AG08396 (cell line): ENCODE data around the gene ANXA9.

Experiments
- DNase-seq: peaks from one replicate; pipeline ENCODE4 v3.0.0; 2012; ENCODE audit warnings: low spot score, mixed read lengths

The ANXA9 gene, protein sequence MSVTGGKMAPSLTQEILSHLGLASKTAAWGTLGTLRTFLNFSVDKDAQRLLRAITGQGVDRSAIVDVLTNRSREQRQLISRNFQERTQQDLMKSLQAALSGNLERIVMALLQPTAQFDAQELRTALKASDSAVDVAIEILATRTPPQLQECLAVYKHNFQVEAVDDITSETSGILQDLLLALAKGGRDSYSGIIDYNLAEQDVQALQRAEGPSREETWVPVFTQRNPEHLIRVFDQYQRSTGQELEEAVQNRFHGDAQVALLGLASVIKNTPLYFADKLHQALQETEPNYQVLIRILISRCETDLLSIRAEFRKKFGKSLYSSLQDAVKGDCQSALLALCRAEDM

DNA sequence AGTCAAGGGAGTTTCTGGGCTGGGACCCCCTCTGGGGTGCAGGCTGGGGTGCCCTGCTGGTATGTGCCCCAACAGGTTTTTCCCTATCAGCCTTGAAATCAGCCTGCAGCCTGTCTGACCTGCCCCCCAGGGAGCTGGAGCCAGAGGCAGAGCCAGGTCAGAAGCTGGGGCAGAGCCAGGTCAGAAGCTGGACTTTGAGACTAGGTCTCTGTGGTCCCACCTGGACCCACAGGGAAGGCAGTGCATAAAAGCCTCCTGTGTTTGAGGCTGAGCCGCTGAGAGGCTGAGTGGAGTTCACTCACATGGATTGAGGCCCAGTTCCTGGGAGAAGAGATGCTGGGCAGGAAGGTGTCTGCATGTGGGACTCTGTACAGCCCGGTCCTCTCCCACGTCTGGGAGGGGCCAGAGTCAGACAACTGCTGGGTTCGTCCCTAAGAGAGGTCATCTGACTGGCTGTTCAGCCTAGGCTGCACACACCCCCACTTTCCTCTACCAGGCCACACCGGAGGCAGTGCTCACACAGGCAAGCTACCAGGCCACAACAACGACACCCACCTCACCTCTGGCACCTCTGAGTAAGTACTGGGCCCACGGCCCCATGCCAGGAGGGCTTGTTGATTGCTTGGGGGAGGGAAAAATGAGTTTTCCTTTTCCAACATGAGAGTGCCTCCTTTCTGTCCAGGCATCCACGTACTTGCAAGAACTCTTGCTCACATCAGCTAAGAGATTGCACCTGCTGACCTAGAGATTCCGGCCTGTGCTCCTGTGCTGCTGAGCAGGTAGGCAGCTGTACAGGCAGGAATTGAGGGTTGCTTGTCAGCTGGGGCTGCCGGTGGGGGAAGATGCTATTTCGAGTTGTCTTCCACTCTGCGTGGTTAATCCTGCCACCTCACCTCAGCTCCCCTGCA is at the start of gene ANXA9:
Gene ANXA9, plus strand, starts transcription at position 488 of the 908 bp plus-strand sequence. CDS start 814 bp downstream, outside the sequence.
- DNase-seq = no peak

DNA sequence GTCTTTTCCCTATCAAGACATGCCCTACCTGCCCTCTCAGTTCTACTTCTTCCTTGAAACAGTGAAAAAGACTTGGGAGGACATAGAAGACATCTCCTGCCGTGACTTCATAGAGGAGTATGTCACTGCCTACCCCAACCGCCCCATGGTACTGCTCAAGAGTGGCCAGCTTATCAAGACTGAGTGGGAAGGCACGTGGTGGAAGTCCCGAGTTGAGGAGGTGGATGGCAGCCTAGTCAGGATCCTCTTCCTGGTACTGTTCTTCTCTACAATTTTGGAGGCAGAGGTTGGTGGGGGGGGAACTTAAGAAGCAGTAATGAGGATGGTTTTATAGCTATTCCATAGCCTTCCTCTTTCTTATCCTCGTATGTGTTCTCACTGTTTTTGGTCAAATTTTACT is 37.2 kb upstream of the ANXA9 start:
- no peak for DNase-seq

DNA sequence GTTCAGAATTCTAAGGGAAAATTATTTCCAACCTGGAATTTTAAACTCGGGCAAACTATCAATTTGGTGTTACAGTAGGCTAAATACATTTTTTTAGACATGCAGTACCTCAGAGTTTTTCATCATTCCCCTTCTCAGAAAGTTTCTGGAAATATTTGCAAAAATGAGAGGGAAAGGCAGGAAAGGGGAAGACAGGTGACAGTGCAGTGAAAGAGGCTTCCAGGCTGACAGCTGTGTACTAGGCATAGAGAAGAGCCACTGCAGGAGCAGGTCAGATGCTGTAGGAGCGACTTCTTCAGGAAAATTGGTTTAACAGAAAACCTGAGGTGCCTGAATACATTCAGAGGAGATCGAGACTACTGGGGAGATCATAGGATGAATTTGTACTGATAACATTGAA is 27.4 kb upstream of the ANXA9 start:
- no peak for DNase-seq

DNA sequence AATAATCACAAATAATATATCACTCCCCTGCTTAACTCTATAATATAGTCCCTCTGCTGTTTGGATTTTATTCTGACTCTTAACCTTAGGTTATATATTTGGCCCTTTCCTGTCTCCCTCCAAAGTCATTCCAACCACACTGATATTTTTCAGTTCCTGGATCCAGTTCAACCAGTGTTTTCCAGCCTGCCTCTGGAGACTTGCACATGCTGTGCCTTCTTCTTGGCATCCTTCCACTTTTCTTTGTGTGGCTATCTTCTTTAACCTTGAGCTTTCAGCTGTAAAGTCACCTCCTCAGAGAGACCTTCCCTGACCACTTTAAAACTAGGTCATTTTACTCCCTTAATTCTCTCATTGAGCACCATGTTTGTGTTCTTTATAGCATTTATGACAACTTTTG is 26.8 kb upstream of the ANXA9 start:
- DNase-seq = no peak

DNA sequence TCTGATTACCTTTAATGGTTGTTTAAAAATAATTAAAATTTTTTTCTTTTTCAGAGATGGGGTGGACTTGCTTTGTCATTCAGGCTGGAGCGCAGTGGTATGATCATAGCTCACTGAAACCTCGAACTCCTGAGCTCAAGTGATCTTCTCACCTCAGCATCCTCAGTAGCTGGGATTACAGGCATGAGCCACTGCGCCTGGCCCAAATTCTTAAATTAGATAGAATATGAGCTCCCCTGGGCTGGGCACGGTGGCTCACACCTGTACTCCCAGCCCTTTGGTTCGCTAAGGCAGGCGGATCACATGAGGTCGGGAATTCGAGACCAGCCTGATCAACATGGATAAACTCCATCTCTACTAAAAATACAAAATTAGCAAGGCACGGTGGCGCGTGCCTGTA is 24.4 kb upstream of the ANXA9 start:
- no peak for DNase-seq

DNA sequence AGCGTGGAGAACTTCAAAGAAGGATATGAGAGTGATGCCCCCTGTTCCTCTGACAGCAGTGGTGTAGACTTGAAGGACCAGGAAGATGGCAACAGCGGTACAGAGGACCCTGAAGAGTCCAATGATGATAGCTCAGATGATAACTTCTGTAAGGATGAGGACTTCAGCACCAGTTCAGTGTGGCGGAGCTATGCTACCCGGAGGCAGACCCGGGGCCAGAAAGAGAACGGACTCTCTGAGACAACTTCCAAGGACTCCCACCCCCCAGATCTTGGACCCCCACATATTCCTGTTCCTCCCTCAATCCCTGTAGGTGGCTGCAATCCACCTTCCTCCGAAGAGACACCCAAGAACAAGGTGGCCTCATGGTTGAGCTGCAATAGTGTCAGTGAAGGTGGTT is 21.4 kb upstream of the ANXA9 start:
- no peak for DNase-seq

DNA sequence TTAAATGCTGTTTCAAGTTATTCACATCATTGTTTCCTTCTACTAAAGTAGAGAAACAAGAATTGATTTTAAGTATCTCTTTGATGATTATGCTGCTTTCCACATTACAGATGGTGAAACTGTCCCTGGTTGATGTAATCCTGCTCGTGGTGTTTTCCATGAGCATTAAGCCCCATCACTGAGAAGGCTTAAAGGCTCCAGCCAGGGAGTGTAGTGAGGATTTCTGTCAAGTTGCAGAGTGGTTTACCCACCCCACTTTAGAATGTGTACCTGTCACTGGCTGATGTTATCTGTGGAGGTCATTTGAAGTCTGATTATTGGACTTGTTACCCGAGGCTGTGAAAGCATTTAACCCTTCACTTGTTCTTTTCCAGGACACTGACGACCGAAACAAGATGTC is 20.3 kb upstream of the ANXA9 start:
- no peak for DNase-seq

DNA sequence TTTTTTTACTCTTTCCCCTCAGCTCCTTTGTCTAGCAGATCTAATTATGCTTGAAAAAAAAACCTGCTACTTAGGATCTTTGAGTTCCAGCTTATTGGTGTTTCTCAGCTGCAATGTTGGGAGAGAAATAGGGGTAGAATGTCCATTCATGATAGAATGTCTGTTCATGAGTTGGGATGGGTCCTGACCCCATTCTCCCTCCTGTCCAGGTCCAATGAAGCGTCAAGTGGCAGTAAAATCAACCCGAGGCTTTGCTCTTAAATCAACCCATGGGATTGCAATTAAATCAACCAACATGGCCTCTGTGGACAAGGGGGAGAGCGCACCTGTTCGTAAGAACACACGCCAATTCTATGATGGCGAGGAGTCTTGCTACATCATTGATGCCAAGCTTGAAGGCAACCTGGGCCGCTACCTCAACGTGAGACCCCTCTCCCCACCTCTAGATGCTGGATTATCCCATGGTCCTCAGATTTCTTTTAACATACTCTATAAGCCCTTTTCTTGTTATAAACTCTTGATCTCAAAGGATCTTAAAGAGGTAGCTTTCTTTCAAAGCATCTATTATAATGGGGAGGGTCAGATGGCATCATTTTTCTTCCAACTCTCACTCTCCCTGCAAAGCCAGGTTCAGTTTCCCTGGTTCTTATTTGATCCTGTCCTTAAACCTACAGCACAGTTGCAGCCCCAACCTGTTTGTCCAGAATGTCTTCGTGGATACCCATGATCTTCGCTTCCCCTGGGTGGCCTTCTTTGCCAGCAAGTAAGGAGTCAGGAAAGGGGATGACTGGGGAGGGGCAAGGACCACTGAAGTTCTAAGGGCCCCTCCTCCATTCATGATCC is 18.6 kb upstream of the ANXA9 start:
- DNase-seq = no peak

DNA sequence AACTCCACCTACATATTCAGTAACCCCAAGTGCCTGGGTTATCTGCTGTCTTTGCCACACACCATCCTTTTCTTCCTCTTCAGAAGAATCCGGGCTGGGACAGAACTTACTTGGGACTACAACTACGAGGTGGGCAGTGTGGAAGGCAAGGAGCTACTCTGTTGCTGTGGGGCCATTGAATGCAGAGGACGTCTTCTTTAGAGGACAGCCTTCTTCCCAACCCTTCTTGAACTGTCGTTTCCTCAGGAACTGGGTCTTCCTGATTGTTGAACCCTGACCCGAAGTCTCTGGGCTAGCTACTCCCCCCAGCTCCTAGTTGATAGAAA is 18.0 kb upstream of the ANXA9 start:
- no peak for DNase-seq

DNA sequence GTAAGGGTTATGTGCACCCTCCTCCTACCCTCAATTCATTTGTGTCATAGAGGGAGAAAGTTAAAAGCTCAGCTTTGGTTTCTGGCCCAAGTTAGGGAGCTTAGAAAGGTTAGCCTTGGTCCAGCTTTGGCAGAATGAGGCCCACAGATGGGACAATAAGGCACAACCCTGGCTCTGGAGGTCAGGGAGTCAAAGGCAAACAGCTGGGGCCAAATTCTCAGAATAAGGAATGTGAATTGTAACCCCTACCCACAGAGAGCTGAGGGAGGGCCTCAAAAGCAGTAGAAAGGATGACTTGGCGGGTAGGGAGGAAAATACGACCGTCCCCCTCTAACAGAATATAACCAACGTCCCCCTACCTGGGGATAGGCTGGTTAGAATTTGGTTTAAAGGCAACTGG is 16.5 kb upstream of the ANXA9 start:
- no peak for DNase-seq

DNA sequence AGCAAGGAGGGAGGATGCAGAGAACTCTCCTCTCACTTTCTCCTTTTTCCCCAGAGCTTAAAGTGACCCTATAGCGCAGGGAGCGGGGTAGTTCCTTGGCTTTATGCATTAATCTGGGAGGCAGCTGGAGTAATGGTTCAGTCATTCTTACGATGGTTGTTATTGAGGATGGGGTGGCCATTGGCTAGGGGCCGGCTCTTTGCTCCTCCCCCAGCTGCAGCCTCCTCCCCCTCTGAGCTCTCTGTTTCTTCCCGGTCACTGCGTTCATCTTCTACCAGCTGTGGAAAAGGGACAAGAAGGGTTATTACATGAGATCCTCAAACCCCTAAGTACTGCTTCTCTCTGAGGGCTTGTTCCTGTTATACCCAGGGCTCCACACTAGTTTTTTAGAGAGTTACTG is 16.1 kb upstream of the ANXA9 start:
- DNase-seq = no peak

DNA sequence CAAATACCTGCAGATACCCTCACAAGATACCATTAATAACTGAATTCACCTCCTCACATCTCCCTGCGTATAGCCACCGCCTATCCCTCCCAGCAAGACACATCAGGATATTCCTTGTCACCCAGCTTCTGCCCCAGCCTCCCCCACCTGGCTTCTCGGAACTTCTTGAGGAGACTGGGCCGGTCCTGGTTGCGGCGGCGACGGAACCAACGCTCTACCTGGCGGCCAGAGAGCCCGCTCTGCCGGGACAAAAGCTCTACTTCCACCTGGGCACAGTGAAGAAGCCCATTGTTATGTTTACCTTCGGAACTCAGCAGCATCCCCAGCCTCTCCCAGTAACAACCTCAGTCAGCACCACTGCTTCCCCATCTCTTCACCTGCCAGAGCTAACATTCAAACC is 14.2 kb upstream of the ANXA9 start:
- no peak for DNase-seq

DNA sequence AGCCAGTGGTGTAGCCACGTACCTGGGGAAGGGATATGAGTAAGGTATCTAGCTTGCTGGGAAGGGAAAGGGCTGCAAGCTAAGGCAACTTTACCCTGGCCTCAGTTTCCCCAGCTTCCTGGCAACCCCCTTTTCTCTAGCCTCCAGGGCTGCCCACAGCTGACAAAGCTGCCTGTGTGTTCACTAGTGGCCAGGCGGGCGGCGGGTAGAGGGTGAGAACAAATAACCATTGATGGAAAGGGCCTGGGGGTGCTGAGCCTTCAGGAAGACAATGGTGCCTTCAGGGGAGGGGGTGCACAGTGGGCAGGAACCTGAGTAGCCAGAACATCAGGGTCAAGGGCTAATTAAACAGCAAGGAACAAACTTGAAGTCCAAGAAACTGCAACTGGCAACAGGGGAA is 13.6 kb upstream of the ANXA9 start:
- no peak for DNase-seq

DNA sequence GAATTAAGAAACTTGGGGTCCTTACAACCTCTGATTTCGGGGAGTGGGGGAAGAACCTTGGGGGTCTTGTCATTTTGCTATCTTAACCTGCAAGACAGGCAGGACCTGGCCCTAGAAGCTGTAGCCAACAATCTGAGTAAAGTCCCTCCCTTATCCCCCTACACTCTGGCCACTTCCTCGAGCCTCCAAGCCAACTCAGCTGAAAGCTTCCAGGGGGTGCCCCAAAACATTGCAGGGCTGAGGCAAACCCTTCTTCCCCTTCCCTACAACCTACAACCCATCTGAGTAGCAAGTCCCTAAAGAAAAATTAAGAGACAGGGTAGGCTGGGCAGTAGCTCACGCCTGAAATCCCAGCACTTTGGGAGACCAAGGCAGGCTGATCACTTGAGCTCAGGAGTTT is 12.5 kb upstream of the ANXA9 start:
- DNase-seq = no peak

DNA sequence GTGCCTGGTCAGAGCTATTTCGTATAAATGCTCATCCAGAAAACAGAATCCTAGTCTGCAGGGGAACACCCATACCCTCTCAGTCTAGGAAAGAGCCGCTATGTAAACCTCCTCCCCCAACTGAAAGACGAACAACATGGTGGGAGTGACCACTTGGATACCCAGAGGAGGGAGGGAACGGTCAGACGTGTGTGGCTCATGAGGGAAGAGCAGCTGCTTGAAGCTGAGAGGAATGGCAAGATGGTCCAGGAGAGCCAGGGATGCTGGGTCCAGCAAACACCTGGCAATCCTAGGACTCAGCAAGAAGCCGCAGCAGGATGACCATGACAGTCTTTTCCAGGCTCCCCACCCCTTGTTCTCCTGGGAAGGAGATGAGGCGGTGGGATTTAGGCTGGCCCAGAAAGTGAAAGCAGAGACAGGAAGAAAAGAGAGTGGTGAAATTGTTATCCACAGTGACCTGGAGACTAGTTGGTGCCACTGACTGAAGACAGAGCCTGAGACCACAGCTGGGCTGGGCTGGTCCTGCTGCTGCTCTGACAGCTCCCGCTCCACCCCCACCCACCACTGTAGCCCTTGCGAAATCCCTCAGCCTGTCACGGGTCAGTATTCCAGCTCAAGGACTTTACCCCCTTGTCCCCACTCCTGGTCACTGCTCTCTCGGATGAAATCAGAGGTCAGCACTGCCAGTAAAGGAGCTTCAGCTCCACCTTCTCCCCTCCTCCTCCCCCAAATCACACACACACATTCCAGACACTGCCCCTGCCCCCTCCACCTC is 11.1 kb upstream of the ANXA9 start:
- DNase-seq = peak; percentile 74

DNA sequence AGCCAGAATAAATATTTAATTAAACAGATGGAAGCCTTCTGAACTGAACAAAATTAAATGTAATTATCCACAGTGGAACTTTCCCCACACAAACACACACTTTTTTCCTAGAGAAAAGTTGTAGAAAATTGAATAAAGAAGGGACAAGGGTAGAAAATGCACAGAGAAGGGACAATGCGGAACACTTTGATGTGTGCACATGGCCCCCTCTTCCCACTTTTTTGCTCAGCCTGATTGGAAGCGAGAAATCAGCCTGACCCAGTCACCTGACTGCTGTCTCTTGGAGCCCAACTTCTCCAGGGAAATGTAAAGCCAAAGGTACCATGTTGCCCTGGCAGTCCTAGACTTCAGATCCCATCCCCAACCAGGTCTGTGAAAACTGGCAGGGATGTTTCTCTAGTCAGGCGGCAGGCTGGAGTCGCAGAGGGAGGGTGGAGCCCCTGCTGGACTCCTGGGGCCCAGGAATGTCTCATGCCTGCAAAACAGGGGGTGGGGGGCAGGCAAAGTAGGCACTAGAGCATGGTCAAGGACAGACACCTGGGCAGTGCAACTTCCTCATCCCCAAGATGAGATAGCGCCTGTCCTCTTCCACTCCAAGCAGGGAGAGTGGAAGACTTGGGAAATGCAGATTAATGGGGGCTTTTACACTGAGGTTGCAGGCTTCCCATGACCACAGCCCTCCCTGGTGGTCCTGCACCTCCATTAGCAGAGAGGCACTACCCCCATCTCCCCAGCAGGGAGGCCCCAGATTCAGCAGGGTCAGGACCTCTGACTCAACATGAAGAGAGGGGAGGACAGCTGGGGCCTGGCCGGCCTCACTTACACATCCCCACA is 10.3 kb upstream of the ANXA9 start:
- peak; percentile 34 for DNase-seq

DNA sequence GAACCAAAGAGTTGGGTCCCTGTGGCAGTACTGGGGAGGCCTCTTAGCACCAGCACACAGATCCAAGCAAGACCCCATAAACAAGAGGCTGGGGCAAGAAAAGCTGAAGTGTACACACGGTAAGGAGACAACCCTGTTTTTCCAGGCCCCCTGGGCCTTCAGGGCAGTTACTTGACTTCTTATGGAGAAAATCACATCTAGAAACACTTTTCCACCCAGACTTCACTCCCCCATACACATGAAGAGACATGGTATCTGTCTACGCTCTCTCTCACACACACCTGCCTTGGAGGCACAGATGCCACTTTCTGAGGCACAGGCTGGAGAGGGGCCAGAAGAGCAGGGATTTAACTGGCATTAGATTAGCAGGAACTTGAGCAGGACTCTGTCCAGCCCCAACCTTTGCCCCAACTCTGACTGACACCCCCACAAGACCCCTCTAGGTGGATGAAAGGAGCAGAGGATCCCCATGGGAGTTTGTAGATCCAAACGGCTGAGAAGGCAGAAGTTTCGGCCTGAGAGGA is 9.6 kb upstream of the ANXA9 start:
- DNase-seq = no peak

DNA sequence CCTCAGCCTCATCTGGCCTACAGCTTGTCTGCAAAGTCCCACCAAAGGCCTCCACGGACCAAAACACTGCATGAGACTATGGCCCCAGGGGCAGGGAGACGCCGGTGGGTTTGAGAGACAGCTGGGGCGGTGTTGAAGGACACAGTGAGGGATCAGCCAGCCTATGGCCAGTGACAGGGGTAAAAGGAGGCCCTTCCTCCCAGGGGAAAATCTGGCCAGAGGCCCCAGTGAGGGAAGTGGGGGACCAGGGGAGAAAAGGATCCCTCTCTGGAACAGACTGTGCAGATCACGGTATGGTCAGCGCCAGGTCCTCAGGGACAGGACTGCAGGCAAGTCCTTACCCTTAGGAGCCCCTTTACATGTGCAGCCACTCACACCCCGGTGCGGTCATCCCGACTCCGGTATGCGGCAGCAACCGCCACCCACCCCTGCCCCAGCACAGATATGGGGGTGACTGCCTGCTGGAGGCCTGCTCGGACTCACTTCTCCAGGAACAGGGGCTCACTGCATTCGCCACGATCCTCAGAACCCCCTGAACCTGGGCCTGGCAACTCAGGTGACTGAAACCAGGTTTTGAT is 8.7 kb upstream of the ANXA9 start:
- DNase-seq = peak; percentile 51

DNA sequence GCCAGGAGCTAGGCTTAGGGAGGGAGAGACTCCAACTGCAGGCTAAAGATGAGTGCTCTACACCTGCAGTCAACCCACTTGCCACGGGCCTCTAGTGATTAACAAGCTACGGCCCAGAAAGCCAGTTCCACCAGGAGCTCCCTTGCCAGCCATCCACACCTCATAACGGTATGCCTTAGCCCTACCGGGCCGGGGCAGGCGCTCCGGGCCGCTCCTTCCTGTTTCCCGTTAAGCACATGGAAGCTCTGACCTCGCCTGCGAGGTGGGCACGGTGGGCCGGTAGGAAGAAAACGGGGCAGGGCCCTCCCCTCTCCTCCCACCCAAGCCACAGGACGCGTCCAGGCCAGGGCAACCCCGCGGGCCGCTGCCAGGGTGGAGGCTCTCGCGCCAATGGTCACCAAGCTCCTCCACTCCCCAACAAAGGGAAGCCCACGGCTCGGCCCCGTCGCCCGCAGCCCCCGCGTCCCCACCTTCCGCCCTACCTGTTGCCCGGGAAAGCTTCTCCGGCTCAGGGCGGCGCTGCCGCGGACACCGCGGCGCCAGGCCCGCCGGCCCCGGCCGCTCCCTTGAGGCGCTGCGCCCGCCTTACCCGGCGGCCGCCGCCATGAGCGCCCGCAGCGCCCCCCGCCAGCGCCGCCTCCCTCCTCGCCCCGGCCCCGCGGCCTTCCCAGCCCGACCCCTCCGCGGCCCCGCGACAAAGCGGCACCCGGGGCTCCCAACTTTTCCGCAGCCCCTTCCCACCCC is 8.1 kb upstream of the ANXA9 start:
- peak; percentile 56 for DNase-seq
